Effector memory CD4-positive, alpha-beta T cell (primary cell): ENCODE data around the gene TAF4.

Source experiments
- DNase-seq, 3 donors: peaks; one replicate each; pipeline ENCODE4 v3.0.0-alpha.2; 2020
- H3K27ac ChIP-seq: 2 replicates; pipeline ENCODE4 v1.7.0; 2013; ENCODE audit warnings: mild to moderate bottlenecking, low read length, moderate library complexity; ENCODE audit not compliant: insufficient read depth, poor library complexity, severe bottlenecking
- H3K27me3 ChIP-seq: replicated peaks from 2 replicates; pipeline ENCODE4 v1.7.0; 2013; ENCODE audit warnings: mild to moderate bottlenecking, low read length; ENCODE audit not compliant: insufficient read depth, control insufficient read depth, poor library complexity, severe bottlenecking
- H3K36me3 ChIP-seq: 2 replicates; pipeline ENCODE4 v1.7.0; 2013; ENCODE audit warnings: mild to moderate bottlenecking, low read length, moderate library complexity; ENCODE audit not compliant: control insufficient read depth, insufficient read depth
- H3K4me1 ChIP-seq: 2 replicates; pipeline ENCODE4 v1.7.0; 2013; ENCODE audit warnings: low read length, mild to moderate bottlenecking; ENCODE audit not compliant: control insufficient read depth, insufficient read depth, poor library complexity, severe bottlenecking
- H3K4me3 ChIP-seq: 2 replicates; pipeline ENCODE4 v1.7.0; 2013; ENCODE audit warnings: low read length, low read depth, mild to moderate bottlenecking; ENCODE audit not compliant: insufficient read depth, poor library complexity, severe bottlenecking
- H3K9me3 ChIP-seq: 2 replicates; pipeline ENCODE4 v1.7.0; 2013; ENCODE audit warnings: mild to moderate bottlenecking, low read length, moderate library complexity; ENCODE audit not compliant: control insufficient read depth

TAF4 gene

GRCh38 chr20:62030834-62031434 is 34.7 kb downstream of the TAF4 start:
- Histone ChIP-seq H3K4me3 (peak overlapping the region; percentile 10), H3K27ac (peak overlapping the region; percentile 54)
- no peak for DNase-seq

GRCh38 chr20:62030357-62030756 is 35.3 kb downstream of the TAF4 start:
- no peaks in the 10 kb centered on the region for H3K36me3 ChIP-seq
- peak overlapping the region; percentile 54 for H3K27ac ChIP-seq
- no peaks in the 10 kb centered on the region for H3K27me3 ChIP-seq
- H3K9me3 ChIP-seq: no peaks in the 10 kb centered on the region
- H3K4me1 ChIP-seq: peaks cover 20% of the 10 kb centered on the region
- no peak overlapping the region for H3K4me3 ChIP-seq
- no peak for DNase-seq

More at GRCh38 chr20:62030834-62031434, 34.7 kb downstream of the TAF4 start:
- peaks cover 20% of the 10 kb centered on the region for H3K4me1 ChIP-seq
- H3K27me3 ChIP-seq: no peaks in the 10 kb centered on the region
- H3K36me3 ChIP-seq: no peaks in the 10 kb centered on the region
- H3K9me3 ChIP-seq: no peaks in the 10 kb centered on the region

GRCh38 chr20:62029949-62030348 is 35.7 kb downstream of the TAF4 start:
- Histone ChIP-seq H3K4me1 (peaks cover 20% of the 10 kb centered on the region), H3K36me3 (no peaks in the 10 kb centered on the region), H3K27me3 (no peaks in the 10 kb centered on the region), H3K4me3 (no peak overlapping the region), H3K27ac (peak overlapping the region; percentile 54), H3K9me3 (no peaks in the 10 kb centered on the region)
- DNase-seq: no peak

- Histone ChIP-seq H3K36me3 (no peaks in the 10 kb centered on the region), H3K4me3 (no peak overlapping the region), H3K4me1 (peaks cover 20% of the 10 kb centered on the region), H3K9me3 (no peaks in the 10 kb centered on the region), H3K27ac (no peak overlapping the region), H3K27me3 (no peaks in the 10 kb centered on the region)
- DNase-seq: no peak
Observed at GRCh38 chr20:62029296-62029695, 36.4 kb downstream of the TAF4 start.

- Histone ChIP-seq H3K4me3 (no peak overlapping the region), H3K27ac (no peak overlapping the region), H3K27me3 (no peaks in the 10 kb centered on the region), H3K4me1 (peaks cover 20% of the 10 kb centered on the region), H3K36me3 (no peaks in the 10 kb centered on the region), H3K9me3 (no peaks in the 10 kb centered on the region)
- DNase-seq: no peak
Observed at GRCh38 chr20:62028384-62028783, 37.3 kb downstream of the TAF4 start.

GRCh38 chr20:62027698-62028321 is 37.9 kb downstream of the TAF4 start:
- Histone ChIP-seq H3K4me1 (peaks cover 20% of the 10 kb centered on the region), H3K27ac (no peak overlapping the region), H3K36me3 (no peaks in the 10 kb centered on the region), H3K4me3 (no peak overlapping the region), H3K9me3 (no peaks in the 10 kb centered on the region), H3K27me3 (no peaks in the 10 kb centered on the region)
- DNase-seq: no peak

- H3K27me3 ChIP-seq: no peaks in the 10 kb centered on the region
- no peak overlapping the region for H3K4me3 ChIP-seq
Observed at GRCh38 chr20:62027116-62027515, 38.6 kb downstream of the TAF4 start.

GRCh38 chr20:62026564-62026856 is 39.2 kb downstream of the TAF4 start:
- no peak overlapping the region for H3K27ac ChIP-seq
- H3K36me3 ChIP-seq: no peaks in the 10 kb centered on the region
- H3K27me3 ChIP-seq: no peaks in the 10 kb centered on the region
- no peak overlapping the region for H3K4me3 ChIP-seq
- H3K4me1 ChIP-seq: peaks cover 12% of the 10 kb centered on the region
- no peaks in the 10 kb centered on the region for H3K9me3 ChIP-seq
- DNase-seq: no peak

More at GRCh38 chr20:62027116-62027515, 38.6 kb downstream of the TAF4 start:
- DNase-seq: no peak
- H3K4me1 ChIP-seq: peaks cover 18% of the 10 kb centered on the region
- no peaks in the 10 kb centered on the region for H3K9me3 ChIP-seq
- H3K36me3 ChIP-seq: no peaks in the 10 kb centered on the region
- no peak overlapping the region for H3K27ac ChIP-seq

- DNase-seq: no peak
- Histone ChIP-seq H3K9me3 (no peaks in the 10 kb centered on the region), H3K27ac (no peak overlapping the region), H3K4me1 (peaks cover 7% of the 10 kb centered on the region), H3K36me3 (no peaks in the 10 kb centered on the region), H3K27me3 (no peaks in the 10 kb centered on the region), H3K4me3 (no peak overlapping the region)
Observed at GRCh38 chr20:62025832-62026563, 39.7 kb downstream of the TAF4 start.

GRCh38 chr20:62025394-62025793 is 40.3 kb downstream of the TAF4 start:
- Histone ChIP-seq H3K36me3 (no peaks in the 10 kb centered on the region), H3K27ac (no peak overlapping the region), H3K9me3 (no peaks in the 10 kb centered on the region), H3K4me1 (peaks cover 1% of the 10 kb centered on the region), H3K27me3 (no peaks in the 10 kb centered on the region), H3K4me3 (no peak overlapping the region)
- no peak for DNase-seq
